Measurements from ENCODE around the gene KANK2.

The KANK2 gene

DNA sequence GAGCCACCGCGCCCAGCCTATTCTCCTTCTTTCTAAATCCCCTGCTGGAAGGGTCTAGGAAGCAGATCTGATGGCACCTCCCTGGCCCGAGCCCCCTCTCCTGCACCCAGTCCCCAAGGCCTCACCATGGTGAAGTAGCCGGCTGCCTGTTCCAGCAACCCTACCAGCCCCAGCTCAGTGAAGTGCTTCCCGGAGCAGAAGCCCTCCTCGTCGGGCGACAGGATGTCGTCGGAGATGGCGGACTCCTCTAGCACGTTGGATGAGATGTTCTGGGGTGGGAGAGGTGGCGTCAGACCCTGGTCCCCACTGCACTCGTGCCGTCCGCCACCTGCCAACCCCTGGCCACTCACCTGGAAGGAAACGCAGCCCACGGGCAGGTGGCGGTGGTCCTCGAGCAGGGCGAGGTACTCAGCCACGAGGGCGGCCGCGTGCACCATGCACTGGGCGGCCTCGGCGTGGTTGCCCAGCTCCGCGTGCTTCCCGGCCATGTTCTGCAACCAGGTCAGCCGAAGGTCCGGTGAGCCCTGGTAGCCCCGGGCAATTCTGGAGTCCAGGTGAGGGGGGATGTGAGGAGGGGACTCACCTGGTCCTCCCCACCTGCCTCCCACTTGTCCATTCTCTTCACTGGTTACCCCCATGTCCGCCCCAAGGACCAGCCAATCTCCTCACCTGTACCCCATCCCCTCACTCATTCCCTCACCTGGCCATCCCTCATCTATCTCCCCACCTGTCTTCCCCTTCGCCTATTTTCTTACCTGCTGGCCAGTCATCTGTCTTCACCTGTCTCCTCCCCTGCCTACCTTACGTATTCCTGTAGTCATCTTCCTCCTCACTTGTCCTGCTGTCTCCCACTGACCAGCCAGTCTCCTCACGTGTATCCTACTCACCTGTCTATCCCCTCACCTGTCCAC is 11.5 kb upstream of the KANK2 start:
- in situ Hi-C loops (cut with HindIII; ENCODE audit: low pct_ligation_motif_present, low sequenced_read_pairs) = no loop called here
- Histone ChIP-seq H3K4me3 (ENCODE audit: low read depth, low read length) (no peak overlapping the region), H3K27me3 (replicated peaks) (no peaks in the 10 kb centered on the region), H3K27ac (no peak overlapping the region), H3K36me3 (replicated peaks) (peaks cover 4% of the 10 kb centered on the region)
- no peak for TF ChIP-seq CTCF (IDR thresholded peaks at IDR 0.05; ENCODE audit: low read depth, low read length, missing control alignments)
- no peak for DNase-seq

DNA sequence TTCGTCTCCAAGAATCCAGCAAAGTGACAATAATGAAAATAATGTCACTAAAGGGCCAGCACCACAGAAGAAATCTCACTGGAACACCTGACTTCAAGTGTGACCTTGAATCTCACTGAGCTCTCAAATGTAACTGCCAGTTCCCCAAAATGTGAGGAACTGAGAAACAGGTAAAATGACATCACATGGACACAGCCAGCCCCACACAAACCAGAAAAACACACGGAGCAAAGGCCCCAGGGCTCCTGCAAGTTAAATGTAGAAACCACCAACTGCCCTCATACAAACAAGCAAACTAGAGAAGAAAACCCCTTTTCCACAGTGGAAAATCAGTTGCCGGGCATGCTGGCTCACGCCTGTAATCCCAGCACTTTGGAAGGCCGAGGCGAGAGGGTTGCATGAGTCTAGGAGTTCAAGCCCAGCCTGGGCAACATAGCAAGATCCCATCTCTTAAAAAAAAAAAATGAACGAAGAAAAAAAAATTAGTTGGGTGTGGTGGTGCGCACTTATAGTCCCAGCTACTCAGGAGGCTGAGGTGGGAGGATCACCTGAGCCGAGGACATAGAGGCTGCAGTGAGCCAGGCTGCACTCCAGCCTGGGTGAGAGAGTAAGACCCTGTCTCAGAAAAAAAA is 8.7 kb upstream of the KANK2 start:
- Histone ChIP-seq H3K36me3 (replicated peaks) (peaks cover 4% of the 10 kb centered on the region), H3K4me3 (ENCODE audit: low read depth, low read length) (no peak overlapping the region), H3K27me3 (replicated peaks) (no peaks in the 10 kb centered on the region), H3K27ac (no peak overlapping the region)
- DNase-seq = no peak
- no peak for TF ChIP-seq CTCF (IDR thresholded peaks at IDR 0.05; ENCODE audit: low read depth, low read length, missing control alignments)
- in situ Hi-C loops (cut with HindIII; ENCODE audit: low pct_ligation_motif_present, low sequenced_read_pairs) = no loop called here

GRCh38 chr19:11204943-11205349 is 7.6 kb upstream of the KANK2 start:
- H3K36me3 ChIP-seq (replicated peaks) = no peaks in the 10 kb centered on the region
- in situ Hi-C loops (cut with HindIII; ENCODE audit: low pct_ligation_motif_present, low sequenced_read_pairs) = no loop called here
- no peak for DNase-seq

DNA sequence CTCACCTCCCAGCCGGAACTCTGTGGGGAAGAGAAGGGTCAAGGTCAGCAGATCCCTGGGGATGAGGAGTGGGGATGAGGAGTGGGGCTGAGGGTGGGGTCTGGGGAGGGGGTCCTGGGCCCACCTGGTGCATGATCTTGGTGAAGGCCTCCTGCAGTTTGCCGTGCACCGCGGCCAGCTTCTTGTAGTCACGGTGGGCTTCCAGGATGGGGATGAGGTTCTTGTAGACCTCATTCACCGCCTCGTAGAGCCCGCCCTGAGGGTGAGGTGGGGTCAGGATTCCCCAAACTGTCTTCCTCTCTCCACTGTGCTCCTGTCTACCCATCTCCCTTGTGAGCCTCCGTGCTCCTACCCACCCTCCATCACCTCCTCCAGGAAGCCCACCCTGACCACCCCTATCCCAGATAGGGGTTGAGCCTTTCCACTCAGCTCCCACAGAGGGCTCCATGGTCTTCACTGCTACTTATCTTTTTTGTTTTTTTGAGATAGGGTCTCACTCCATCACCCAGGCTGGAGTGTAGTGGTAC is 6.8 kb upstream of the KANK2 start:
- H3K36me3 ChIP-seq (replicated peaks) = no peaks in the 10 kb centered on the region
- no peak overlapping the region for H3K4me3 ChIP-seq (ENCODE audit: low read depth, low read length)
- H3K27me3 ChIP-seq (replicated peaks) = no peaks in the 10 kb centered on the region
- H3K27ac ChIP-seq = no peak overlapping the region
- in situ Hi-C loops (cut with HindIII; ENCODE audit: low pct_ligation_motif_present, low sequenced_read_pairs) = no loop called here
- no peak for DNase-seq
- no peak for TF ChIP-seq CTCF (IDR thresholded peaks at IDR 0.05; ENCODE audit: low read depth, low read length, missing control alignments)

More at GRCh38 chr19:11204943-11205349, 7.6 kb upstream of the KANK2 start:
- Histone ChIP-seq H3K27ac (no peak overlapping the region), H3K4me3 (ENCODE audit: low read depth, low read length) (no peak overlapping the region), H3K27me3 (replicated peaks) (no peaks in the 10 kb centered on the region)
- no peak for TF ChIP-seq CTCF (IDR thresholded peaks at IDR 0.05; ENCODE audit: low read depth, low read length, missing control alignments)

GRCh38 chr19:11203194-11204075 is 6.1 kb upstream of the KANK2 start:
- H3K27me3 ChIP-seq (replicated peaks) = no peaks in the 10 kb centered on the region
- peak; percentile 40 for DNase-seq
- no peak overlapping the region for H3K4me3 ChIP-seq (ENCODE audit: low read depth, low read length)
- peak; percentile 91 for TF ChIP-seq CTCF (IDR thresholded peaks at IDR 0.05; ENCODE audit: low read depth, low read length, missing control alignments)
- no peaks in the 10 kb centered on the region for H3K36me3 ChIP-seq (replicated peaks)
- no peak overlapping the region for H3K27ac ChIP-seq
- in situ Hi-C loops (cut with HindIII; ENCODE audit: low pct_ligation_motif_present, low sequenced_read_pairs) = no loop called here
